HepG2 (cell line): ENCODE data around the gene HMCN2. TPM values are rescaled to one million over a fixed set of nuclear protein-coding genes. Genes with fewer than 3 reads are reported as not detected.

Source experiments
- CHCHD3 ChIP-seq: sonication (generic); formaldehyde crosslinking; IDR thresholded peaks from 2 replicates; pipeline ENCODE4 v1.8.0; 2022; ENCODE audit warnings: mild to moderate bottlenecking, missing genetic modification reagents, moderate library complexity
- CREM ChIP-seq, 2 experiments: sonication (generic) in 1 of 2; formaldehyde crosslinking in 1 of 2; IDR thresholded peaks; 2 replicates each; pipeline versions ENCODE4 v1.4.0 to v1.6.1; 2016 to 2020; ENCODE audit warnings: antibody characterized with exemption in 1 of 2, mild to moderate bottlenecking in 1 of 2, missing genetic modification reagents in 1 of 2
- DR1 ChIP-seq: sonication (generic); formaldehyde crosslinking; IDR thresholded peaks from 2 replicates; pipeline ENCODE4 v1.8.0; 2021; ENCODE audit warnings: mild to moderate bottlenecking, missing genetic modification reagents, inconsistent platforms
- GTF3A ChIP-seq: sonication (generic); formaldehyde crosslinking; conservative IDR thresholded peaks from 2 replicates; pipeline ENCODE4 v1.4.0; 2020; ENCODE audit warnings: mild to moderate bottlenecking, missing genetic modification reagents
- MIER3 ChIP-seq: IDR thresholded peaks from 2 replicates; pipeline ENCODE4 v1.6.1; 2016; ENCODE audit warnings: missing compliant biosample characterization, borderline replicate concordance
- MIXL1 ChIP-seq: IDR thresholded peaks from 2 replicates; pipeline ENCODE4 v1.6.1; 2016
- NCOA5 ChIP-seq: sonication (generic); formaldehyde crosslinking; IDR thresholded peaks from 2 replicates; pipeline ENCODE4 v1.4.0; 2020; ENCODE audit warnings: missing genetic modification reagents
- SATB2 ChIP-seq: sonication (generic); formaldehyde crosslinking; IDR thresholded peaks from 2 replicates; pipeline ENCODE4 v1.5.0; 2020; ENCODE audit warnings: missing genetic modification reagents
- TBL1XR1 ChIP-seq: fragments of 150-350 bp; IDR thresholded peaks from 2 replicates; pipeline ENCODE4 v1.6.1; 2014; ENCODE audit warnings: borderline replicate concordance, low read length; ENCODE audit not compliant: partially characterized antibody
- TEAD2 ChIP-seq: sonication (generic); formaldehyde crosslinking; IDR thresholded peaks from 2 replicates; pipeline ENCODE4 v1.9.0; 2021; ENCODE audit warnings: missing genetic modification reagents
- U2AF2 ChIP-seq: fragments of 200-400 bp; formaldehyde crosslinking; IDR thresholded peaks from 2 replicates; pipeline ENCODE4 v1.6.1; 2017; ENCODE audit warnings: low read depth, mild to moderate bottlenecking, low read length
- WIZ ChIP-seq: sonication (generic); formaldehyde crosslinking; IDR thresholded peaks from 2 replicates; pipeline ENCODE4 v1.5.1; 2020; ENCODE audit warnings: mild to moderate bottlenecking, missing genetic modification reagents
- ZFY ChIP-seq: sonication (generic); formaldehyde crosslinking; IDR thresholded peaks from 2 replicates; pipeline ENCODE4 v1.4.0; 2020; ENCODE audit warnings: missing genetic modification reagents
- ZNF124 ChIP-seq: sonication (generic); formaldehyde crosslinking; IDR thresholded peaks from 2 replicates; pipeline ENCODE4 v1.4.0; 2020; ENCODE audit warnings: missing genetic modification reagents
- ZNF446 ChIP-seq: sonication (generic); formaldehyde crosslinking; IDR thresholded peaks from 2 replicates; pipeline ENCODE4 v1.5.0; 2020; ENCODE audit warnings: mild to moderate bottlenecking, missing genetic modification reagents
- ZNF512B ChIP-seq: sonication (generic); formaldehyde crosslinking; IDR thresholded peaks from 2 replicates; pipeline ENCODE4 v1.5.1; 2020; ENCODE audit warnings: missing genetic modification reagents, mild to moderate bottlenecking, borderline replicate concordance
- ZNF558 ChIP-seq: sonication (generic); formaldehyde crosslinking; IDR thresholded peaks from 2 replicates; pipeline ENCODE4 v1.9.0; 2022; ENCODE audit warnings: mild to moderate bottlenecking, missing genetic modification reagents, borderline replicate concordance
- polyA plus RNA-seq, 8 experiments: library from polyadenylated mRNA; depleted of rRNA in 3 of 8; stranded (reverse) in 7 of 8; unstranded in 1 of 8; fragments of >200 nt; fragmentation: Illumina TruSeq in 4 of 8; extraction: Trizol in 4 of 8; gene quantifications; 2 replicates each; pipeline versions ENCODE4 v1.2.1 to v1.2.3, GENCODE V29; 2011 to 2016; ENCODE audit warnings: low read depth in 4 of 8, missing spikeins in 1 of 8, mixed read lengths in 1 of 8; ENCODE audit not compliant: insufficient read depth in 1 of 8
- total RNA-seq, 5 experiments: library from RNA; depleted of rRNA; stranded (reverse); fragments of >200 nt; fragmentation: Illumina TruSeq; extraction: Trizol; gene quantifications; 2 replicates each; pipeline ENCODE4 v1.2.3, GENCODE V29; 2016; ENCODE audit warnings: low read depth in 1 of 5
- TF ChIP-seq, protein P1 (sequence below): IDR thresholded peaks from 2 replicates; pipeline ENCODE4 v1.6.1; 2016; ENCODE audit warnings: missing compliant biosample characterization, missing genetic modification reagents, borderline replicate concordance
- TF ChIP-seq, protein P2 (sequence below): sonication (generic); formaldehyde crosslinking; IDR thresholded peaks from 2 replicates; pipeline ENCODE4 v1.5.1; 2020; ENCODE audit warnings: mild to moderate bottlenecking, missing genetic modification reagents, moderate library complexity
- TF ChIP-seq, protein P3 (sequence below): sonication (generic); formaldehyde crosslinking; IDR thresholded peaks from 2 replicates; pipeline ENCODE4 v1.8.0; 2022; ENCODE audit warnings: mild to moderate bottlenecking, missing genetic modification reagents; ENCODE audit not compliant: insufficient replicate concordance

HMCN2 gene
- total and polyA plus RNA-seq, 2 of the 13 experiments (the other 11 are each of a cell fraction or from before 2014, with no cell fraction given), result 0.09 TPM; not detected in 1

- TF ChIP-seq, protein P1, sequence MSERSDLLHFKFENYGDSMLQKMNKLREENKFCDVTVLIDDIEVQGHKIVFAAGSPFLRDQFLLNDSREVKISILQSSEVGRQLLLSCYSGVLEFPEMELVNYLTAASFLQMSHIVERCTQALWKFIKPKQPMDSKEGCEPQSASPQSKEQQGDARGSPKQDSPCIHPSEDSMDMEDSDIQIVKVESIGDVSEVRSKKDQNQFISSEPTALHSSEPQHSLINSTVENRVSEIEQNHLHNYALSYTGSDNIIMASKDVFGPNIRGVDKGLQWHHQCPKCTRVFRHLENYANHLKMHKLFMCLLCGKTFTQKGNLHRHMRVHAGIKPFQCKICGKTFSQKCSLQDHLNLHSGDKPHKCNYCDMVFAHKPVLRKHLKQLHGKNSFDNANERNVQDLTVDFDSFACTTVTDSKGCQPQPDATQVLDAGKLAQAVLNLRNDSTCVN (CRISPR knock-in tag), result no peak
- TF ChIP-seq, protein P2, sequence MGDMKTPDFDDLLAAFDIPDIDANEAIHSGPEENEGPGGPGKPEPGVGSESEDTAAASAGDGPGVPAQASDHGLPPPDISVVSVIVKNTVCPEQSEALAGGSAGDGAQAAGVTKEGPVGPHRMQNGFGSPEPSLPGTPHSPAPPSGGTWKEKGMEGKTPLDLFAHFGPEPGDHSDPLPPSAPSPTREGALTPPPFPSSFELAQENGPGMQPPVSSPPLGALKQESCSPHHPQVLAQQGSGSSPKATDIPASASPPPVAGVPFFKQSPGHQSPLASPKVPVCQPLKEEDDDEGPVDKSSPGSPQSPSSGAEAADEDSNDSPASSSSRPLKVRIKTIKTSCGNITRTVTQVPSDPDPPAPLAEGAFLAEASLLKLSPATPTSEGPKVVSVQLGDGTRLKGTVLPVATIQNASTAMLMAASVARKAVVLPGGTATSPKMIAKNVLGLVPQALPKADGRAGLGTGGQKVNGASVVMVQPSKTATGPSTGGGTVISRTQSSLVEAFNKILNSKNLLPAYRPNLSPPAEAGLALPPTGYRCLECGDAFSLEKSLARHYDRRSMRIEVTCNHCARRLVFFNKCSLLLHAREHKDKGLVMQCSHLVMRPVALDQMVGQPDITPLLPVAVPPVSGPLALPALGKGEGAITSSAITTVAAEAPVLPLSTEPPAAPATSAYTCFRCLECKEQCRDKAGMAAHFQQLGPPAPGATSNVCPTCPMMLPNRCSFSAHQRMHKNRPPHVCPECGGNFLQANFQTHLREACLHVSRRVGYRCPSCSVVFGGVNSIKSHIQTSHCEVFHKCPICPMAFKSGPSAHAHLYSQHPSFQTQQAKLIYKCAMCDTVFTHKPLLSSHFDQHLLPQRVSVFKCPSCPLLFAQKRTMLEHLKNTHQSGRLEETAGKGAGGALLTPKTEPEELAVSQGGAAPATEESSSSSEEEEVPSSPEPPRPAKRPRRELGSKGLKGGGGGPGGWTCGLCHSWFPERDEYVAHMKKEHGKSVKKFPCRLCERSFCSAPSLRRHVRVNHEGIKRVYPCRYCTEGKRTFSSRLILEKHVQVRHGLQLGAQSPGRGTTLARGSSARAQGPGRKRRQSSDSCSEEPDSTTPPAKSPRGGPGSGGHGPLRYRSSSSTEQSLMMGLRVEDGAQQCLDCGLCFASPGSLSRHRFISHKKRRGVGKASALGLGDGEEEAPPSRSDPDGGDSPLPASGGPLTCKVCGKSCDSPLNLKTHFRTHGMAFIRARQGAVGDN (CRISPR knock-in tag), result peak; percentile 27
- TF ChIP-seq ZNF446 (CRISPR knock-in tag) (no peak), ZFY (CRISPR knock-in tag) (no peak), GTF3A (CRISPR knock-in tag) (no peak), ZNF512B (CRISPR knock-in tag) (no peak), NCOA5 (CRISPR knock-in tag) (no peak), CREM (IDR thresholded peaks at IDR 0.05) (no peak), CREM (CRISPR knock-in tag; IDR thresholded peaks at IDR 0.05) (no peak), U2AF2 (no peak), TBL1XR1 (no peak), MIXL1 (CRISPR knock-in tag) (peak; percentile 64; the same call in 1 of the 2 replicates), MIER3 (no peak), SATB2 (CRISPR knock-in tag) (no peak), DR1 (CRISPR knock-in tag) (no peak), ZNF124 (CRISPR knock-in tag) (0 out of 2 replicates have a peak, but pooled peaks have one; percentile 29), TEAD2 (CRISPR knock-in tag) (no peak), ZNF558 (no peak), CHCHD3 (CRISPR knock-in tag) (no peak), WIZ (no peak)
- TF ChIP-seq, protein P3, sequence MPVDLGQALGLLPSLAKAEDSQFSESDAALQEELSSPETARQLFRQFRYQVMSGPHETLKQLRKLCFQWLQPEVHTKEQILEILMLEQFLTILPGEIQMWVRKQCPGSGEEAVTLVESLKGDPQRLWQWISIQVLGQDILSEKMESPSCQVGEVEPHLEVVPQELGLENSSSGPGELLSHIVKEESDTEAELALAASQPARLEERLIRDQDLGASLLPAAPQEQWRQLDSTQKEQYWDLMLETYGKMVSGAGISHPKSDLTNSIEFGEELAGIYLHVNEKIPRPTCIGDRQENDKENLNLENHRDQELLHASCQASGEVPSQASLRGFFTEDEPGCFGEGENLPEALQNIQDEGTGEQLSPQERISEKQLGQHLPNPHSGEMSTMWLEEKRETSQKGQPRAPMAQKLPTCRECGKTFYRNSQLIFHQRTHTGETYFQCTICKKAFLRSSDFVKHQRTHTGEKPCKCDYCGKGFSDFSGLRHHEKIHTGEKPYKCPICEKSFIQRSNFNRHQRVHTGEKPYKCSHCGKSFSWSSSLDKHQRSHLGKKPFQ (CRISPR knock-in tag), result peak; percentile 45
Measured at GRCh38 chr9:130243015-130243881, 22.3 kb upstream of the HMCN2 start (continued).
